Measurements from ENCODE around the gene RPS27A.

- no peak for TF ChIP-seq POLR2AphosphoS5 (IDR thresholded peaks at IDR 0.05)
- TF ChIP-seq CTCF (IDR thresholded peaks at IDR 0.05) = no peak
- TF ChIP-seq POLR2A (IDR thresholded peaks at IDR 0.05) = no peak
Observed at GRCh38 chr2:55236992-55237543, 4.6 kb downstream of the RPS27A start.

All from sigmoid colon (tissue), 4 donors.